Measurements from ENCODE around the gene MAB21L3.
"Not testable (repeated sequence)": the region's sequence is repeated elsewhere in the genome, so short reads cannot be mapped to it uniquely, and the experiment has no call there.

Gene MAB21L3

DNA sequence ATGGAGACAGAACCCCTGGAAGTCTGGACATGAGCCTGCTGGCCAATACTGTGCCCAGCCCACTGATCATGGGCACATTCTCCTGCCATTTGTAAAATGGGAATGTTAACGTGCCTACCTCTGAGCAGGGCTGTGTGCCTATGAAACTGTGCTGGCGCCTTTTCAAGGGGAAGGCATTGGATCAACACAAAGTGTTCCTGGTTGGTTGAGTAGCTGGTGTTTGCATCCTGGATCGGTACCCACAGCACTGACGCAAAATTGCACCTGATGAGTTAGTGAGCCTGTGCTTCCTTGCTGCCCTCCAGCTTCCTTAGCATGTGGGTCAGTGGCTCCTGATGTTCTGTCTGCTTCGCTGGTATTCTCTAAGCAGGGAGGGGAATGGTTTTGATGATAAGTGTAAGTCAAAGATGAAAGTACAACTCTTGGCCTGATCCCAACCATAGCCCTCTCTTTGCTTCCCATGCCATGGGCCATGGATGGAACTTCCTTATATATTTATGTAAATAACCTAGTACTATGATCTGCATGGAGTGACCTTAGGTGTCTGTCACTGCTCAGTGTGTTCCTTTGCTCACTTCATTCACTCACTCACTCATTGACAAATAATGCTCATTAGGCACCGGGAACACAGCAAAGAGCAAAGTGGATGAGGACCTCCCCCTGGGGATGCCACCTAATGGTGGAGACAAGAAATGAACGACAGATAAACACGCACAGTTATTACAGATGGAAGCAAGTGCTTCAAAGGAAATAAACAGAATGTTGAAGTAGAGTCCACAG, 22.7 kb downstream of the MAB21L3 start:
- DNase-seq (ENCODE audit: low spot score) (no peak), FAIRE-seq (no peak)

DNA sequence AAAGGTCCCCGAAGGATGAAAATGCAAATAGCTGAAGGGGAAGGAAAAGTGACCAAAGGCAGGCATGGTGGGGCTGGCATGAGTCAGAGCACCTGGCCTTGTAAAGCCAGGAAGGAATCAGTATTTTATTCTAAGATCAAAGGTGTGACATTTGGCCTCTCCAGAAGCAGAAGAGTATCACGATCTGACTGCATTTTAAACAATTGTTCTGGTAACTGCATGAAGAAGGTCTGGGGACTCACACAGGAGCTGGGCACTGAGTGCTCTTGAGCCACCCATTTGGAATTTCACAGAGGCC, 23.2 kb downstream of the MAB21L3 start:
- no peak for DNase-seq (ENCODE audit: low spot score)
- no peak for FAIRE-seq

DNA sequence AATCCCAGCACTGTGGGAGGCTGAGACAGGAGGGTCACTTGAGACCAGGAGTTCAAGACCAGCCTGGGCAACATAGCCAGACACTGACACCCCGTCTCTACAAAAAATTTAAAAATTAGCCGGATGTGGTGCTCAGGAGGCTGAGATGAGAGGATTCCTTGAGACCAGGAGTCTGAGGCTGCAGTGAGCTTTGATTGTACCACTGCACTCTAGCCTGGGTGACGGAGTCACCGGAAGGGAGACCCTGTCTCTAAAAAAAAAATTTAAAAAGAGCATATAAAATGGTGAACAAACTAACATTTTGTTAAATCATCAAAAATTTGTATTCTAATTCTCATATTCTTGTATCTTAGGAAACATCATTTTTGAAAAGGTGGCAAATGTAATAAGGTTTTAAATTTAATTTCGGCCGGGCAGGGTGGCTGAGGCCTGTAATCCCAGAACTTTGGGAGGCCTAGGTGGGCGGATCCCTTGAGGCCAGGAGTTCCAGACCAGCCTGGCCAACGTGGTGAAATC, 27.1 kb downstream of the MAB21L3 start:
- FAIRE-seq (no peak), DNase-seq (ENCODE audit: low spot score) (no peak)

DNA sequence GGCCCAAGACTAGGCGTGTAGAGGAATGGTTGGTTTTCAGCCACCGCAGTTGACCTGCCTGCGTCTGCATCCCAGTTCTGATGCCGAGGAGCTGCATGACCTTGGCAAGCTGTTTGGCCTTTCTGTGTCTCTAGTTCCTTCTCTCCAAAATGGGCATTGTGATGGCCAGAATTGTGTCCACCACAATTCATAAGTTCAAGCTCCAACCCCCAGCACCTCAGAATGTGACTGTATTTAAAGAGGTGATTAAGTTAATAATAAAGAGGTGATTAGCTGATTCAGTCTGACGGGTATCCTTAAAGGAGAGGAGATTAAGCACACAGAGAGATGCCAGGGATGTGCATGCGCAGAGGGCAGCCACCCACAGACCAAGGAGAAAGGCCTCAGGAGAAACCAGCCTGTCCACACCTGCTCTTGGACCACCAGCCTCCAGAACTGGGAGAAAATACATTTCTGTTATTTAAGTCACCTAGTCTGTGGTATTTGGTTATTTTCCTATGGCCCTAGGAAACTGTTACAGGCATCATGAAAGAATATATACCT, 28.5 kb downstream of the MAB21L3 start:
- FAIRE-seq (no peak), DNase-seq (ENCODE audit: low spot score) (no peak)

DNA sequence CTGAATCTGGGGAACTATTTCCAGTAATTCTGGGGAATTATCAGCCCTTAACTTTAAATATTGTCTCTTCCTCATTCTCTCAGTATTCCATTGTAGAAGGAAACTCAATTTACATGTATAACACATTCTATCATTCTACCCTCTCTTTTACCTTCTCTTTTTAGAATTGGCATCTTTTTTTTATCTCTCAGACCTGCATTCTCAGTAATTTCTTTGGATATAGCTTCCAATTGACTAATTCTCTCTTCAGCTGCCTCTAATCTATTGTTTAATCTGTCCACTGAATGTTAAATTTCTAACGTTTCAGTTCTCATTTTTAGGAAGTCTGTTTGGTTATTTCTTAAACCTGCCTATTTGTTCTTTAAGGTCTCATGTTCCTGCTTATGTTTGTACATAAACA, 33.0 kb downstream of the MAB21L3 start:
- FAIRE-seq = no peak
- no peak for DNase-seq (ENCODE audit: low spot score)

DNA sequence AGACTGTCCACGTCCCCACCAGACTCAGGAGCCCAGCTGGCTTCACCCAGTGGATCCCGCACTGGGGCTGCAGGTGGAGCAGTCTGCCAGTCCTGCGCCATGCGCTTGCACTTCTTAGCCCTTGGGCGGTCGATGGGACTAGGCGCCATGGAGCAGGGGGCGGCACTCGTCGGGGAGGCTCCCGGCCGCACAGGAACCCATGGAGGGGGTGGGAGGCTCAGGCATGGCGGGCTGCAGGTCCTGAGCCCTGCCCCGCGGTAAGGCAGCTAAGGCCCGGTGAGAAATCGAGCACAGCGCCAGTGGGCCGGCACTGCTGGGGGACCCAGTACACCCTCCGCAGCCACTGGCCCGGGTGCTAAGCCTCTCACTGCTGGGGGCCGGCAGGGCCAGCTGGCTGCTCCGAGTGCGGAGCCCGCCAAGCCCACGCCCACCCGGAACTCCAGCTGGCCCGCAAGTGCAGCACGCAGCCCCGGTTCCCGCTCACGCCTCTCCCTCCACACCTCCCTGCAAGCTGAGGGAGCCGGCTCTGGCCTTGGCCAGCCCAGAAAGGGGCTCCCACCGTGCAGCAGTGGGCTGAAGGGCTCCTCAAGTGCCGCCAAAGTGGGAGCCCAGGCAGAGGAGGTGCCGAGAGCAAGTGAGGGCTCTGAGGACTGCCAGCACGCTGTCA, 35.4 kb downstream of the MAB21L3 start:
- not testable (repeated sequence) for FAIRE-seq; DNase-seq (ENCODE audit: low spot score)

DNA sequence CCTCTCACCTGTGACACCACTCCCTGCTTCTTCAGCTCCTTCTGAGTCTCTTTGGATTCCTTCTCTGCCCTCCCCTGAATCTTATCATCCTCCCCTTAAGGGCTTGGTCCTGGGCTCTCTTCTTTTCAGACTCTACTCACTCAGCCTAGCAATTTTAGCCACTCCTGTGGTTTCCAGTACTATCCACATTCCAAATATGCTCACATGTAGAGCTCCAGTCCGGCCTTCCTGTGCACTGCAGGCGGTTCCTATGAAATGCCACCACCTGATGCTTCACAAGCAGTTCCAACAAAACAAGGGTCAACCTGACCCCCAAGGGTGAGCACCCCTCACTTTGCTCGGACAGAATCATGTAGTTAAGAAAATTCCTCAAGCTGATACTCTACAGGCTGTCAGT, 35.9 kb downstream of the MAB21L3 start:
- DNase-seq (ENCODE audit: low spot score) = no peak
- no peak for FAIRE-seq

DNA sequence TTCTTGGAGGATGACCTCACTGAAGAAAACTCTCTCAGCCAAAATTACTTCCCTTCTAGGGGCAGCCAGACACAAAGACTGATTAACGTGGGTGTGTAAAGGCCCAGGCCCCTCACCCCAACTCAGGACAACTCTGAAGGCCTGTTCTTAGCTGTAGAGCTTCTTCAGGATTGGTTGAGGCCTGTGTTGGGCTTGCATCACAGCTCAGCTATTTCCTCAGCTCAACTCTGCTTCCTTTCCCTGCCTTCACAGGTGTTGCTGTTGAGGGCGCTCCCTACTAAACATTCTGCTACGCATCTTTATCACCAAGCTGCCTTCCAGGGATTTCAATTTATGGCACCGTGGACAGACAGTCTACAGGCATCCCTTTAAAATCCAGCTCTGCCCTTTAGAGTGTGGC, 36.8 kb downstream of the MAB21L3 start:
- no peak for DNase-seq (ENCODE audit: low spot score)
- FAIRE-seq = no peak

DNA sequence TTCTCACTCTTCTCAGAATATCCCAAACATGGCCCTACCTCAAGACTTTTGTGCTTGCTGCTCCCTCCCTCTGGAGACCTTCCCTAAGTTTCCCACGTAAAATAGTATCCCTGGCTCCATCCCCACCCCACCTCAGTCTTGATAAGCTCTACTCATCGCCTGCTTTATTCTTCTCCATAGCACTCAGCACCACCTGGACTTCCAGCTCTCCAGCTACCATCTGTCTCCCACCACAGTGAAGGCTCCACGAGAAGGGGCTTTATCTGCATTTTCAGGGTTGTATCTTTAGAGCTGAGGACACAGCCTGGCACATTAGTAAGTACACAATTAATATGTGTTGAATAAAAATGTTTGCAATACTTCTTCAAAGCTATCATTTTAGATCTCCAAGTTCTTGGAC, 37.8 kb downstream of the MAB21L3 start:
- FAIRE-seq (no peak), DNase-seq (ENCODE audit: low spot score) (no peak)

DNA sequence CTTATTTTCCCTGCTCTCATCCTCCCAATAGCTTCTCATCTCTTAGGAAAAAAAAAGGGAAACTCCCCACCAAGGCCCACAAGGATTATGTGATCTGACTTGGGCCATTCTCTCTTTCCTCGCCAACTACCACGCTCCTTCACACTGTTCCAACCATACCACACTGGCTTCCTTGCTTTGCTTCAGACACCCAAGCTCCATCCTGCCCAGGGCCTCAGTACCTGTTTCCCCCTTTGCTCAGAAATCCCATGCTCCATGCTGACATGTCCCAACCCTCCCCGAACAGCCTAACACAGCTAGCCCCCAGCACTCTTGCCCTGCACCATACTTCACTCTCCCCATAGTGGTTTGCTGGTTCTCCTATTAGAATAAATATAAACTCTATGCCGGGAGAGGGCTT, 39.2 kb downstream of the MAB21L3 start:
- DNase-seq (ENCODE audit: low spot score) = no peak

DNA sequence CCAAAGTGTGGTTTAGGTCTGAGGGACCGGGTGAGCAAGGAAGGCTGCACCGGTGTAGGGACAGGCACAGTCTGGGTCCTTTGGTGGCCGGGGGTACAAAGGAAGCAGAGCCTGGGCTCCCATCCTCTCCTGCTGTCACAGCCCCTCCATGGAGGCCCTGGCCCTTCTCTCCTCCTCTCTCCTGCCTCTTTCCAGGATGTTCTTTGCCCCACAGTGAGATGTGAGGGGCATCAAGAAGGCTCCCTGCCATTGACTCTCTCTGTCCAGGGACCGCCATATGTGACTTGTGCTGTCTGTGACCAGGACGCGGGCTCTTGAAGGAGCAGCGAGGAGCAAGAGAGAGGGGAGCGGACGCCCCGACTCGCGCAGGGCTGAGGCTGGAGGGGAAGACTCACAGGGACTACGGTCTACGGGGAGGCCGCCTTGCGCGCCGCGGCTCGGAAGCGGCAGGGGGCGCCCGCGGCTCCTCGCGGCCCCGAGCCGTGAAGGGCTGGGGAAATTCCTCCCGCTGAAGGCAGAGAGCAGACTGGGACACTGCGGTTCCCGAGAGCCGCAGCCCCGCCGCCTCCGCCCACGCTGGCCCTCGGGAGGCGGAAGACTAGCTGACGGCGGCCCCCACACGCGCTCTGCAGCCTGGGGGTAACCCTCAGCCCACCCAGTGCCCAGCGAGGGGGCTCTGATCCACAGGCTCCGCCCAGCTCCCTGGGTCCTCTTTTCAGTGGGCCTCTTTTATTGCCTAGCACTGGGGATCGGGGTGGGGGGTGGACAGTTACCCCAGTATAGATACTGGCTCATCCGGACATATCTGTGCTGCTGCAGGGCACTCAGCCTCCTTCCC, 40.8 kb downstream of the MAB21L3 start:
- FAIRE-seq (no peak), DNase-seq (ENCODE audit: low spot score) (peak; percentile 52)

More for the DNA sequence above, 39.2 kb downstream of the MAB21L3 start:
- FAIRE-seq = no peak

DNA sequence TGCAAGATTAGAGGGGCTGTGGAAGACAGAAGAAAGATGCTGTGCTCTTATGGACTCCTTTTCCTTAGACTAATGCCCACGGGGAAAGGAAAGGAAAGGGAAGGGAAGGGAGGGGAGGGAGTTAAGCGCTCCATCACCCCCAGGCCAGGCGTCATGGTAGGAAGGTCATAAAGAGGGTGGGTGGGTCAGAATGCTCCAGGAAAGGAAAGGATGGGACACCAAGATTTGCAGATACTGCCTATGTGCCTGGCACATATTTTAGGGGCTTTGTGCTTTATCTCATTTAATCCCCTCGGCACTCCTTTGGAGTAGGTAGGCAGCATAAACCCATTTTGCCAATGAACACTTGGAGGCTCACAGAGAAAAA, 41.4 kb downstream of the MAB21L3 start:
- no peak for DNase-seq (ENCODE audit: low spot score)
- FAIRE-seq = no peak

DNA sequence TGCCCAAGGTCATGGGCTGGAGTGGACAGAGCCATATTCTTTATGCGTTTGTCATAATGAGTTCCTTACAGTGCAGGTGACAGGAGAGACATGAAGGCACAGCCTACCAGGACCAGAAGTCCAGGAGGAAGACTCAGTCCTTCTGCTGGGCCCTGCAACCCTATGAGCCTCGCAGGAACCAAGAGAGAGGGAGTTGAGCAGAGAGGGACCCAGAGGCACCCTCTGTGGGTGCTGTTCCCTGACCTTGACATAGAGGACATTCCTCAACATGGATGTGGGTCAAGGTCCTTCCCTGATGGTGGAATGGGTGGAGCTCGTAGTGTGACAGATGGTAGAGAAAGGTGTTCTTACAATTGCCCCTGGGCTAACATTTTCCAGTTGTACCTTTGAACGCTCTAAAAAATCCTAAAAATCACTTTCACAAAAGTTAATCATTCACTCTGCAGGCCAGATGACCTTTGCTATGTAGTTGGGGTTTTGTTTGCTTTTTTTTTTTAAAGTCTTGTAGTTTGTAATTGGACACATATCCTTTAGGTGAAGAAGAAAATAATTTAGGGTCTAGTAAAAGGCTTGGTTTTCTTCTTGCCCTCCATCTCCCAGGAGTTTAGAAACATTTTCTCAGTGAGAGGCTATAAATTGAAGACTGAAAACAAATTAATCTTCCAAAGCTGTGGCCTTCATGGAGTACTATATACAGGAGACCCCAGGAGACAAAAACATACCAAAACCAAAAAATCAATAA, 41.9 kb downstream of the MAB21L3 start:
- FAIRE-seq (no peak), DNase-seq (ENCODE audit: low spot score) (no peak)

DNA sequence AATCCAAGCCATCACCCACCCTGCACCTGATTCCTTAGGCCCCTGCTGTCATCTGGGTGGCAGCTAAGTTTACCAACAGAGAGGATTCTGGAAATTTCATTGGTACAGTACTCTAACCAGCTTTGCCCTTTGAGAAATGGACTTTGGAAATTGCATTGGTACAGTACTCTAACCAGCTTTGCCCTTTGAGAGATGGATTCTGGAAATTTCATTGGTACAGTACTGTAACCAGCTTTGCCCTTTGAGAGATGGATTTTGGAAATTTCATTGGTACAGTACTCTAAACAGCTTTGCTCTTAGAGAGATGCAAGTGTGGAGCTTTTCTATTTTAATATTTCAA, 42.5 kb downstream of the MAB21L3 start:
- no peak for FAIRE-seq
- DNase-seq (ENCODE audit: low spot score) = no peak

DNA sequence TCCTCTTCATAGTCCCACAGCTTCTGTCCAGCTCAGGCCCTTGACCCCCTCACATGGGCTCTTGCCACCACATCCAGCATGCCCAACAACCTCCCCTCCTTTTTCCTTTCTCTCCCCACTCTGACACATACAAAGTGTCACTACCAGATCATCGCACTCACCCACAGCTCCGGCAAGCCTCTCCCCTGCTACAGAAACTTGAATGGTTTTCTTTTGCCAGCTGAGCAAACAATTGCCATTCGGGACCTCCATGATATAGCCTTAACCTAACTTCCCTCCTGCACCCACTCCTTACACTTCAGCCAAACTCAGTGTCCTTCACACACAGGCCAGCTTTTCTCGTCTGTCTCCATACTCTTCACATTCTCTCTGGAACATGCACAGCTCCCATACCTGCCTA, 43.3 kb downstream of the MAB21L3 start:
- DNase-seq (ENCODE audit: low spot score) (no peak), FAIRE-seq (no peak)

DNA sequence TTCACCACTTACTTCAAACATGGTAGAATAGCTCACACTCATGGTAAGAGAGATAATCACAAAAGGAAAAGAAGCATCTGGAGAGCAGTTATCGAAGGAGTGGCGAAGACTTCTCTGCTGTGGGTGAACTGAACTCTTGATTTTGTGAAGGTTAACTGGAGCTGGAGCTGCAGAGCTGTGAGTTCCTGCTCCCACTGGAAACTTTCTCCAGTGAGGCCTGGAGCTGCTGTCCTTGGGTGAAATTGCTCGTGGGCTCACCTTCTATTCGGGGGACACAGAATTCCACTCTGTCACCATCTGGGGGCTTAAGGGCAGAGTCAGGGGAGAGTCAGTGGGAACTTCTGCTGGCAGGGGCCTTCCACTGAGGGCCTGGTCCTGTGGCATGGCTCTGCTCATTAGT, 45.9 kb downstream of the MAB21L3 start:
- DNase-seq (ENCODE audit: low spot score) = no peak
- no peak for FAIRE-seq

DNA sequence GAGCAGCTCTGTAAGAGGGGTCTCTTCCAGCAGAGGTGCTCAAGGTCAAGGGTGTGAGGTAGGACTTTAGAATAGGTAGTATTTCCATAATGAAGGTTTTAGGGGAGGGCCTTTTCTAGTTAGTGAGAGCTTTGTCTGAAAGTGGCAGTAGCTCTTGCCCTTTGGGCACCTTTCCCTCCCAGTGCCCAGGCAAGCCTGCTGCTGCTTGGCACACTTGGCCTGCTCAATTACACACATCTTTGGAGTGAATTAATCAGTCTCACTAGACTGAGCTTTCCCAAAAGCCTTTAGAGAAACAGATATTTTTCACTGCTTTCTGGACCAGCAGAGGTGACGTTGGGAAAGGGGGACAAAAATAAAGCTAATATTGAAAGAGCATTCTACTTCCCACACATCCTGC, 48.0 kb downstream of the MAB21L3 start:
- FAIRE-seq = no peak

DNA sequence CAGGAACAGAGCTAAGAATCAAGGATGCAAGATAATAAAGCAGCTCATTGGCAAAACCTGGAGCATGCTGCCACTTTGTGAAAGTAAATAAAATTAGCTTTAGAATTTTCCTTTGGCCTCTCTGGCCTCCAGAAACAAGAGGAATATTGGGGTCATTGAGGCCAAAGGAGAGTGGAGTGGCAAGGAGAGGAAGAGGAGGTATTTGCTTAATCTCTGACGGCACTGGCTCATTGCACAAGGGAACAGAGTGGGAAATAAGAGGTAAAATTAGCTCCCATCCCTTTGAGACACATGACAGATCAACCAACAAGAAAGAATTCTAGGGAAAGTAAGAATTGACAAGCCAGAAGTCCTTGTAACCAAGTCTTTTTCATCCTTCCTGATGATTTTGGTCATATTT, 48.4 kb downstream of the MAB21L3 start:
- DNase-seq (ENCODE audit: low spot score) (no peak), FAIRE-seq (no peak)

More for the DNA sequence above, 48.0 kb downstream of the MAB21L3 start:
- no peak for DNase-seq (ENCODE audit: low spot score)

DNA sequence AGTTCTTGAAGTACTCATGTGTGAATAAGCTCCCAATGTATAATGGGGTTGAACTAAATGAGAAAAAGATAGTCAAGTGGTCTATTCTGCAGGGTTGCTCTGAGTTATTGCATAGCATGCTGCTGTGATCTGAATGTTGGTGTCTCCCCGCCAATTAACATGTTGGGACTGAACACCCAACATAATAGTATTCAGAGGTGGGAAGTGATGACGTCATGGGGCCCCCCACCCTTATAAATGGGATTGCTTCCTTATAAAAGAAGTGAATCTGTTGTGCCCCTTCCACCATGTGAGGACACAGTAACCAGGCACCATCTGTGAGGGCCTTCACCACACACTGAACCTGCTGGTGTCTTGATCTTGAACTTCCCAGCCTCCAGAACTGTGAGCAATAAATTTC, 50.2 kb downstream of the MAB21L3 start:
- FAIRE-seq = no peak
- no peak for DNase-seq (ENCODE audit: low spot score)

DNA sequence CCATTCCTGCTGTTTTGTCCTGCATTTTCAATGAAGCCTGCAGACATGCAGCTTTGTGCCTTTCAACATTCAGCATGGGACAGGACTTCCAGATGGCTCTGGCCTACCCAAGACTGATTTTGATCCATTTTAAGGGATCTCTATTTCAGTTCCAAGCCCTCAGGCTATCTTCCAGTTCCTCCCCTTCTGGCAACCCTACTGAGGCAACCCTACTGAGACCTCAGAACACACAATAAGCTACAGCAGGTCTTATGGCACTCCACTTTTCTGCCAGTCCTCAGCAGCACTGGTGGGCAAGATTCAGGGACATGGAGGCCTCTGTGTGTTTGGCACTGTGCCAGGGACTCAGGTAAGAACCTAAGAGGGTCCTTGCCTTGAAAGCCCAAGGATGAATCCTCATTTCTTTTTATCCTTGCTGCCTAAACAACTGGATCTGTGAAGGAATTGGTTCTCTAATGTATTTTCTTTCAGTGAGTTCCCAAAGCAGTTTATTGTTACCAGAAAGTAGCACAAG, 50.7 kb downstream of the MAB21L3 start:
- FAIRE-seq (no peak), DNase-seq (ENCODE audit: low spot score) (no peak)

DNA sequence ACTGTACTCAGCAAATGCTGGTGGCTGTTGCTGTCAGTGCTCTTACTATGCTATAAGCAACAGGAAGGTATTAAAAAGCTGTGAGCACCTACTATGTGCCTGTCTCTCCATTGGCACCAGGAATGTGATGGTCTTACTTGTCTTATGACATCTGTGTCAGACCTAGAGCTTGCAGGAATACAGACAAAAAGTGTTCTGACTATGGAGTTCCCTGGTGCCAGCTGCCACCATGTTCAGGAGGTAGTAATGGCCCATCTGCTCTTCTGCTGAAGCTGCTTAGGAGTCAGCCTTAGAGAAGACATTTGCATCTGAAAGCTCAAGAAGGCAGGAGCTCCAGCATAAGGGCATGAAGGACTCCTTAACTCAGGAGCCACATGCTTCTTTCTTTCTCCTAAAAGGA, 52.3 kb downstream of the MAB21L3 start:
- no peak for FAIRE-seq
- no peak for DNase-seq (ENCODE audit: low spot score)

Measured in RCC 7860 (cell line).